HG02840 (cell line): ENCODE measurements around the gene NBPF1.
"Not testable (repeated sequence)": the region's sequence is repeated elsewhere in the genome, so short reads cannot be mapped to it uniquely, and the experiment has no call there.

Experiments used
- ATAC-seq: cut with Tn5 transposase; IDR thresholded peaks from one replicate; pipeline ENCODE4 v1.9.1; 2021; ENCODE audit warnings: mild to moderate bottlenecking, moderate library complexity, moderate number of reproducible peaks; ENCODE audit not compliant: unreplicated experiment, low FRiP score

The NBPF1 gene

DNA sequence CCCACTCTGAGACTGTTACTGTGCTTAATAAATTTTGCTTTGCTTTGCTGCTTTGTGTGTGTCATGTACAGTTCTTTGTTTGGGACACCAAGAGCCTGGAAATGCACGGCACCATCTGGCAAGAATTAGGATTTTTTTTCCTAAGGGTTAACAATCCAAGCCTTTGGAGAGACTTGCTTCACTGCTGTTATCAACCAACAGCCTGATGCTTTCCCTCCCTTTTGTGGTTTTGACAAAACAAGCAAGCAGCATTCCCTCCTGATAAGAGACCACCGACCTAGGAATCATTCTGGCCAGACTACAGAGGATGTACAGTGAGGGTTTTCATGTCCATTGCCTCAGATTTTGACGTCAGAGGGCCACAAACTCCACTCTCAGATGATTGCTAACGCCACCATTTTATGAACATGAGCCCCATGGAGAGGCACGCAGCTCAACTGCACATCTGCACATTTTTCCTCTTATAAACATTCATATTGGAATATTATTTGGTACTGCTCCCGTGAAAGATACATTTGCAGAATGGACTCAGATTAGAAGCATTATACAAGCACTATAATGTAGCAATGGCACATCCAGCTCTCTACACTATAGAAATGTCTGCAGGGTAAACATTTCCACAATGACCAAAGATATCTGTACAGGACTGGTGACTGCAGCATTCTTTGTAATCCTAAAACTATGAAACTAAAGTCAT lies 94.0 kb downstream of the NBPF1 start:
- not testable (repeated sequence) for ATAC-seq

- not testable (repeated sequence) for ATAC-seq
These were observed 94.5 kb downstream of the NBPF1 start for GRCh38 chr1:16518913-16519254.

GRCh38 chr1:16516694-16517410 lies 96.5 kb downstream of the NBPF1 start:
- not testable (repeated sequence) for ATAC-seq

GRCh38 chr1:16514107-16515055 lies 99.0 kb downstream of the NBPF1 start, which contains the start of gene RNU1-1:
Gene RNU1-1 (minus strand): TSS chr1:16514285.
- not testable (repeated sequence) for ATAC-seq

DNA sequence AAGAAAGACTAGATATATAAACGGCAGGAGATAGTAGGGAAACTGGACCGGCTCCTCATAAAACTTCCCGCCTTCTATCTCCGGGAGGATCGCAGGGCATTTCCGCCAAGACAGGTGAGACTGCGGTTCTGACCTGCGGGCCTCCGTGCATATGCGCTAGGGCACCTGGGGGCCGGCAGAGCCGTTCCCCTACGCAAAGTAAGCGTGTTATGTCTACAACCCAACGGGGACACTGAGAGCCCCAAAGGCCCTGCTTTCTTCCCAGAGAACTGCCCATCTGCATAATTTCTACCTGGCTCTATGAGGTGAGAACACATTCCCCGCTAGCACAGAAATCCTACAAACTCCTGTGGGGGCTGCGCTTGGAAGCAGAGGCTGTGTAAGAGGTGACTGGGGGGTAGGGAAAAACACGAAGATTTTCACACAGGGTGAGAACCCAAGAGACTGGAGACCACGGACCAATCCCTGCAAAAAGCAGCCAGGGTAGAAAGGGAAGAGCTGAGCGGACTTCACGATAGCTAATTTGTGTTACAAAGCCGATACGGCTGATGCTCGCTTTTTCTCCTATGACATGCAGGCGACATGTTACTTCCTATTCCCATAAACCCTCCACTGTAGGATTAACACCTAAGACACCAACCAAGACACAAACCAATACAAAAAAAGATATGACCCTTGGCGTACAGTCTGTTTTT lies 99.8 kb downstream of the NBPF1 start:
- peak; percentile 87 for ATAC-seq

GRCh38 chr1:16512624-16513411 lies 100.5 kb downstream of the NBPF1 start:
- ATAC-seq: not testable (repeated sequence)
